Esophagus squamous epithelium (tissue), 5 donors: ENCODE data around the gene GNPDA1. TPM values are rescaled to one million over a fixed set of nuclear protein-coding genes. Genes with fewer than 3 reads are reported as not detected.

Experiments
- DNase-seq: peaks from one replicate; lab custom pipeline; 2025; lab: John Stamatoyannopoulos, UW
- H3K27ac ChIP-seq, 4 donors: fragments of 200-600 bp; sonication (generic); one replicate each; pipeline ENCODE4 v1.5.1; 2016 to 2019; ENCODE audit warnings: mild to moderate bottlenecking in 1 of 4
- H3K27me3 ChIP-seq, 4 donors: fragments of 200-600 bp; sonication (generic); 1 replicate in 3 of 4; 2 replicates in 1 of 4; pipeline versions ENCODE4 v1.5.1 to v1.6.0; 2017 to 2021; ENCODE audit warnings: antibody characterized with exemption in 1 of 4
- H3K36me3 ChIP-seq, 3 donors: fragments of 200-600 bp; sonication (generic); one replicate each; pipeline ENCODE4 v1.5.1; 2016 to 2019
- H3K4me1 ChIP-seq, 3 donors: fragments of 200-600 bp; sonication (generic); one replicate each; pipeline ENCODE4 v1.5.1; 2017 to 2019
- H3K4me3 ChIP-seq, 4 donors: fragments of 200-600 bp; sonication (generic); 1 replicate in 3 of 4; 2 replicates in 1 of 4; pipeline ENCODE4 v1.5.1; 2016 to 2019; ENCODE audit warnings: mild to moderate bottlenecking in 2 of 4, moderate library complexity in 1 of 4
- H3K9me3 ChIP-seq, 3 donors: fragments of 200-600 bp; sonication (generic); one replicate each; pipeline ENCODE4 v1.5.1; 2016 to 2019
- CTCF ChIP-seq, 6 experiments: fragments of 450-650 bp in 4 of 6; fragments of 200-600 bp in 2 of 6; sonication (generic) in 2 of 6; IDR thresholded peaks; one replicate each; pipeline ENCODE4 v1.5.1; 2016 to 2019; ENCODE audit warnings: antibody characterized with exemption in 6 of 6, mild to moderate bottlenecking in 4 of 6, moderate library complexity in 4 of 6
- POLR2A ChIP-seq, 4 donors: fragments of 450-650 bp; IDR thresholded peaks; one replicate each; pipeline ENCODE4 v1.6.1; 2017; ENCODE audit warnings: antibody characterized with exemption in 4 of 4, mild to moderate bottlenecking in 4 of 4, moderate library complexity in 3 of 4
- WGBS, 2 donors: methylation state at CpG; one replicate each; pipeline ENCODE4 v1.1.5; 2018; 5-methylcytosine and 5-hydroxymethylcytosine counted together
- intact Hi-C: fragments of 100-400 bp; cut with DNase I; formaldehyde crosslinking; loops from one replicate; pipeline ENCODE4 v1.15.0; 2022
- total RNA-seq, 4 donors: library from RNA; depleted of rRNA; stranded (reverse); fragments of >200 nt; gene quantifications; one replicate each; pipeline ENCODE4 v1.1.0, GENCODE V29; 2016
- donor health status: DM: yes; HTN: yes; CAD: no.

GNPDA1 gene
- total RNA-seq, 4 donors from 2014 or later = 12.3 to 42.6 (median 21.1) TPM

- no peak for DNase-seq
- H3K4me3 ChIP-seq = no peak overlapping the region
- TF ChIP-seq CTCF (IDR thresholded peaks at IDR 0.05) (peak in 5 of 6 experiments; percentile 39 to 66 (median 42)), POLR2A (IDR thresholded peaks at IDR 0.05) (no peak)
- H3K27me3 ChIP-seq = no peaks in the 10 kb centered on the region
- peaks cover 0 to under 1% (median 0%) of the 10 kb centered on the region in 3 donors for H3K9me3 ChIP-seq
- H3K4me1 ChIP-seq = peaks cover 5 to 50% (median 27%) of the 10 kb centered on the region in 3 donors
- intact Hi-C loops = no loop called here
- no peaks in the 10 kb centered on the region for H3K36me3 ChIP-seq
- WGBS, 2 donors = 20 to 33% methylated on average over 5 to 6 of the region's 7 CpGs
- peak overlapping the region in 3 of 4 donors; percentile 36 to 91 (median 74) for H3K27ac ChIP-seq
These were observed 2.2 kb upstream of the GNPDA1 start for GRCh38 chr5:142014911-142015584.

- Histone ChIP-seq H3K4me3 (no peak overlapping the region), H3K36me3 (no peaks in the 10 kb centered on the region), H3K27me3 (no peaks in the 10 kb centered on the region), H3K9me3 (no peaks in the 10 kb centered on the region), H3K4me1 (peaks cover 5 to 50% (median 27%) of the 10 kb centered on the region in 3 donors), H3K27ac (peak overlapping the region; percentile 76 to 91 (median 91))
- WGBS, 2 donors = 69 to 70% methylated on average over 12 to 14 of the region's 16 CpGs
- intact Hi-C loops = no loop called here
- TF ChIP-seq POLR2A (IDR thresholded peaks at IDR 0.05) = no peak
- TF ChIP-seq CTCF (IDR thresholded peaks at IDR 0.05) = no peak
- DNase-seq = no peak
These were observed 1.1 kb upstream of the GNPDA1 start for GRCh38 chr5:142013734-142014521.

- Histone ChIP-seq H3K27me3 (no peaks in the 10 kb centered on the region), H3K4me3 (peak overlapping the region; percentile 57 to 90 (median 71)), H3K27ac (peak overlapping the region; percentile 76 to 91 (median 91)), H3K4me1 (peaks cover 5 to 50% (median 27%) of the 10 kb centered on the region in 3 donors), H3K9me3 (no peaks in the 10 kb centered on the region), H3K36me3 (peaks cover 0 to 12% (median 0%) of the 10 kb centered on the region in 3 donors)
- intact Hi-C loops = no loop called here
- 9 to 15% methylated on average over 15 to 16 of the region's 18 CpGs for WGBS, 2 donors
- TF ChIP-seq POLR2A (IDR thresholded peaks at IDR 0.05) (no peak), CTCF (IDR thresholded peaks at IDR 0.05) (peak in 4 of 6 experiments; percentile 15 to 50 (median 34))
- no peak for DNase-seq
These were observed 541 bp downstream of the GNPDA1 start for GRCh38 chr5:142012186-142012785.

GRCh38 chr5:142011572-142012185, 1.1 kb downstream of the GNPDA1 start:
- Histone ChIP-seq H3K27me3 (no peaks in the 10 kb centered on the region), H3K9me3 (no peaks in the 10 kb centered on the region), H3K27ac (peak overlapping the region in 3 of 4 donors; percentile 91), H3K4me1 (peaks cover 5 to 50% (median 27%) of the 10 kb centered on the region in 3 donors), H3K4me3 (peak overlapping the region in 2 of 4 donors; percentile 71 to 90), H3K36me3 (peaks cover 0 to 15% (median 0%) of the 10 kb centered on the region in 3 donors)
- DNase-seq = no peak
- WGBS, 2 donors = 84 to 91% methylated on average over 8 of the region's 9 CpGs
- intact Hi-C loops = no loop called here
- TF ChIP-seq CTCF (IDR thresholded peaks at IDR 0.05) = no peak
- no peak for TF ChIP-seq POLR2A (IDR thresholded peaks at IDR 0.05)
